Erythroblast (primary cell): ENCODE measurements around the gene EPN2.

Experiments
- DNase-seq, 2 experiments: peaks; one replicate each; lab custom pipeline; 2025; lab: John Stamatoyannopoulos, UW
- GATA1 ChIP-seq: IDR thresholded peaks from 2 replicates; pipeline ENCODE4 v1.6.1; 2011; ENCODE audit warnings: low read depth, mild to moderate bottlenecking, control low read depth, low read length, moderate library complexity
- POLR2A ChIP-seq: IDR thresholded peaks from 2 replicates; pipeline ENCODE4 v1.6.1; 2011; ENCODE audit warnings: mild to moderate bottlenecking, low read length

Gene EPN2

DNA sequence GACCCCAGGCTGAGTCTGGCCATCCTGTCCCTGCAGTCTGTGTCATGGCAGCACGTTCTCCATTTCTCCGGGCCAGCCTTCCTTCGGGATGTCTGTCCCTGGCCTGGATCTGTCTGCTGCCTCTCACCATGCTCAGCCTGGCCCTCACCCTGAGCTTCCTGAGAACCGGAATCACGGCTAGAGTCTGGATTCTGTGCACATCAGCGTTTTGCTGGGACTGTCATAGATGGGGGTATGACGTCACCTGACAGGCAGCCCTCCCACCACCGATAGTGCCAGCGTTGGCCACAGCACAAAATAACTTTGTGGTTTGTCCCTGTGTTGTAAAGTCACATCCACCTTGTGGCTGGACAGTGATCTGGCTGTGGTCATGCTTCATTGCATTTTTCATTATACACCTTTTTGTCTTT, 66.2 kb downstream of the EPN2 start:
- no peak for DNase-seq

GRCh38 chr17:19304209-19304608, 67.0 kb downstream of the EPN2 start:
- TF ChIP-seq GATA1 (no peak), POLR2A (no peak)
- DNase-seq = peak; percentile 13 to 33

More for the DNA sequence above, 66.2 kb downstream of the EPN2 start:
- no peak for TF ChIP-seq GATA1
- TF ChIP-seq POLR2A = no peak

DNA sequence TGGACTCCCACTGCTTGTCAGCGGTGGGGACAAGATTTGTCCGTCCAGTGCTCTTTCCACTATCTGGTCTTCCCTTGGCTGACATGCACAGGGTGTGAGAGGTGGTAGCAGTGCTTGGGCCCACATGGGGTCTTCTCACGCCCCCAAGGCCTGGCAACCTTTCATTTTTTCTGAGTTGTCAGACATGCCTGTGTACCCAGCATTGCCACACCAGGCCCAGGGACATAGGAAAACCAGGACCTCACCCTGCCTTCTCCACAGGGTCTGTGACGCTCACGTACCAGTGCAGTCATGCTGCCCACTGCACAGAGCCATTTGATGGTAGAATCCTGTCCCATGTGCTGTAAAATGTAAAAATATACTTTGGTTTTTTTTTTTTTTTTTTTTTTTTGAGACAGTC, 67.6 kb downstream of the EPN2 start:
- TF ChIP-seq POLR2A = no peak
- TF ChIP-seq GATA1 = no peak
- DNase-seq = no peak

GRCh38 chr17:19305256-19305655, 68.1 kb downstream of the EPN2 start:
- TF ChIP-seq GATA1 = no peak
- no peak for TF ChIP-seq POLR2A
- peak in 1 of 2 experiments; percentile 24 for DNase-seq

DNA sequence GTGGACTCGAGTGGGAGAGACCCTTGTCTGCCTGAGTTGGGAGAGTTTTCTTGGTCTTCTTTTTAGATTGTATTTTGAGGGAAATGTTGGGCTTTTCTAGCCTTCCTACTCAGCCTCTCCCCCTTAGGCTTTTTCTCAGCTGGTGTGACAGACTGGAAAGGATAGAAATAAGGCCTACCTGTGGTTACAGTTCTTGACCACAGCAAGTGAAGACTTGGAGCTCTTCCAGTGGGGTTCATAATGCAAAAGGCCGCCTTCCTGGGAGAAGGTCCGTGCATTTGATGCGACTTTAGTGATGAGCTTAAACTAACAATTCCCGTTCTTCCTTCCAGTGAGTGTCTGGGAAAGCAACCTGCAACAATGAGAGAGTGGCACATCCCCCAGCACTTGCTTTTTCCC, 68.6 kb downstream of the EPN2 start:
- DNase-seq = no peak
- TF ChIP-seq GATA1 (no peak), POLR2A (no peak)

DNA sequence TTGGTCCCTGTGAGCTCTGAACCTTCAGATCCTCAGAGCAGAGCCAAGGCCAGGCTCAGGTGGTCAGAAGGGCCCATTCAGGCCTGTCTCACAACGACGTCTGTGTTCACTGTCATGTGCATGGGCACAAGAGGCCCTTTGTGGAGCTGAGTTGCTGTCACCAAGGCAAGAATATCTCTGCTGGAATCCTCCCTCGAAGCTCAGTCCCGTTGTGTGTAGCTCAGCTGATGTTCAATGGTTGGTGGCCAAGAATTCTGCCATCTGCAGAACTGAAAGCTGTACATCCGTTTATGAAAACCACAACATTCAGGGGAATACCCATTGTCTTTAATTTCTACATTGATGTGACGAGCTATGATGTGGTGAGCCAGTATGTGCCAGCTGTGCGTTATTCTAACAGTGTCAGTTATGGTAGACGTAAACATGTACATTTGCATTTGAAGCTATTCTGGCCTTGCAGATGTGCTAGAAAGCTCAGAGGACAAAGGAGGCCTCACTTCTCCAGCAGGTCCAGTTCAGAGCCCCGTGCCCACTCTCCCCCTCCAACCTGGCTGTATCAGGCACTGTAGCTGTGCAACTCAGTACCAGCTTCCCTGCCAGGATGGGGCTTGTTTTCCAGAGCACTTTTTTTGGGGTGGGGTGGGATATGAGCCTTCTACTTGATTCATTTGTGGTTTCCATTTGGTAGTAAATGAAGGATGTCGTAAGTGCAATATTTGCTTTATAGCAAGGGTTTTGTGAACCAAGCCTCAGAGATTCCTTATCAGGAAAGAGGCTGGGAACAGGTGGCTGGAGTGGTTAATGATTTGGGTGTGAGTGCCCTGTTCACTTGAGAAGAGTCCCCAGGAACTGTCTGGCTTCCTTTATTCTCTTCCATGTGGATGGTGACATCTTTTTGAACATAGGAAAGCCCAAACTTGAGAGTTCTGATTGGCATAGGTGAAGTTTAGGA, 69.3 kb downstream of the EPN2 start:
- TF ChIP-seq GATA1 = no peak
- TF ChIP-seq POLR2A = no peak
- no peak for DNase-seq

DNA sequence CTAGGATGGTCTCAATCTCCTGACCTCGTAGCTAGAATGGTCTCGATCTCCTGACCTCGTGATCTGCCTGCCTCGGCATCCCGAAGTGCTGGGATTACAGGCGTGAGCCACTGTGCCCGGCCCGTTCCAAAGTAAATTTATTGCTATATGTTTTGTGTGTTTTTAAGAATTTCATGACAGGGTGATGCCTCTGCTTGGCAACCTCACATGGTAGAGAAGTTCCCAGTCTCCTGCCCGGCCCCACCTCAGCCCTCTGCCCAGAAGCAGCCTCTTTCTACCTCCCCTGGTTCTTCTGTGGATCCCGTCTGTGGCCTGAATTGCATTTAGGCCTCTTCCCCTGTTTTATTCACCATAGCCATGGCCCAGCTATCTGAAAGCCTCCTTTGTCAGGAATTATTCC, 70.4 kb downstream of the EPN2 start:
- DNase-seq = no peak
- TF ChIP-seq GATA1 = no peak
- no peak for TF ChIP-seq POLR2A

DNA sequence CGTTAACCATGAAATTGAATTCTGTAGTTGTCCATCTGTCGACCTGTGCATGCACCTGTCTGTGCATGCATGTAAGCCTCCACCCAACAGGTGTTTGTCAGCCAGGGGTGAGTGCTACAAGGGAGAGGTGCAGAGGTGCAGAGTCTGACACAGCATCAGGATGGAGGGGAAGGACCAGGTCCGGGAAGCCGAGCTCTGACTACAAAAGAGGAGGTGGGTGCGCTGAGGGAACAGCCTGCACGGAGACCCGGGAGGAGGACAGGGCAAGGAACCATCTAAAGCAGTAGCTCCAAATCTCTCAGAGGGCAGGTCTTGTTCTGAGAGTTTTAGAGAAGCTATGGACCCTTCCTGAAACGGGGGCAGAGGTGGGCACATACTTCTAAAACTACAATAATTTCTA, 71.2 kb downstream of the EPN2 start:
- DNase-seq = no peak
- TF ChIP-seq GATA1 = no peak

- no peak for DNase-seq
- no peak for TF ChIP-seq GATA1
- no peak for TF ChIP-seq POLR2A
Measured at GRCh38 chr17:19309701-19310100, 72.5 kb downstream of the EPN2 start.

- no peak for DNase-seq
- TF ChIP-seq POLR2A = no peak
Measured at GRCh38 chr17:19310151-19310550, 73.0 kb downstream of the EPN2 start.

DNA sequence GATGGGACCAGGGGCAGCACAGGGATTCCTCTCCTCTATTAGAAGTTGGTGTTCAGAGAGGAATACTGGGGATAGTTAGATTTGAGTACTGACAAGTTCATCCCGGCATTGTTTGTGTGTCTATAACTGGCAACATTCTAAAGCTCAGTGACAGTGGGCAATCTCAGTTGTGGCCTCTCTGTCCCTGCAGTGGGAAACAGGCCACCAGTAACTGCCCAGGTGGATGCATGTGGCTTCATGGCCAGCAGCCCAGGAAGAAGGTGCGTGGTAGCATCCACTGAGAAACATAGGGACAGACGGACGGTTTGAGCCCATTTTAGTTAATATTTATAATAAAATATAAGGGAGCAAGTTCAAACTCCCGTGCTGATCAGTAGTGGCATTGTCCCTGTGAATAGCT, 73.8 kb downstream of the EPN2 start:
- no peak for TF ChIP-seq POLR2A
- no peak for TF ChIP-seq GATA1
- no peak for DNase-seq

GRCh38 chr17:19311421-19312215, 74.5 kb downstream of the EPN2 start:
- no peak for DNase-seq
- TF ChIP-seq POLR2A (no peak), GATA1 (no peak)

DNA sequence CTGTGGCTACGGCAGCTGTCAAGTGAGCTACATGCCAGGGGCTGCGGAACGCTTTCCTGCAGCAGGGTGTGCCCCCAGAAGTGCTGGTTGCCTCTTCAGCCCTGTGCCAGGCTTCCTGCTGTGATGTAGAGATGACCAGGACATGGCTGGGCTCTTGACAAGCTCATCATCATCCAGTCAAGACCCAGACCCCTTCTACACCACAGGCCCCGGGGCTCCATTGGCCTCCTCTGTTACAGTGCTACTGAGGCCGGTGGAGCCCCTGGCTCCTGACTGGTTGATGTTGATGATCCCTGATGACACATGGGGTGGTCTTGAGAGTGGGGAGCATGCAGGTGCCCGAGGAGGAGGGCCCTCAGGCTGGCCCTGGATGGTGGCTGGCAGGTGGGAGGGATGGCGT, 75.2 kb downstream of the EPN2 start:
- TF ChIP-seq GATA1 (no peak), POLR2A (no peak)

More for the DNA sequence above, 75.2 kb downstream of the EPN2 start:
- no peak for DNase-seq
